ENCODE results near the gene STOML1. TPM values are rescaled to one million over a fixed set of nuclear protein-coding genes. Genes with fewer than 3 reads are reported as not detected.

The STOML1 gene
- total RNA-seq, 1 donor from 2014 or later = 20.3 TPM

DNA sequence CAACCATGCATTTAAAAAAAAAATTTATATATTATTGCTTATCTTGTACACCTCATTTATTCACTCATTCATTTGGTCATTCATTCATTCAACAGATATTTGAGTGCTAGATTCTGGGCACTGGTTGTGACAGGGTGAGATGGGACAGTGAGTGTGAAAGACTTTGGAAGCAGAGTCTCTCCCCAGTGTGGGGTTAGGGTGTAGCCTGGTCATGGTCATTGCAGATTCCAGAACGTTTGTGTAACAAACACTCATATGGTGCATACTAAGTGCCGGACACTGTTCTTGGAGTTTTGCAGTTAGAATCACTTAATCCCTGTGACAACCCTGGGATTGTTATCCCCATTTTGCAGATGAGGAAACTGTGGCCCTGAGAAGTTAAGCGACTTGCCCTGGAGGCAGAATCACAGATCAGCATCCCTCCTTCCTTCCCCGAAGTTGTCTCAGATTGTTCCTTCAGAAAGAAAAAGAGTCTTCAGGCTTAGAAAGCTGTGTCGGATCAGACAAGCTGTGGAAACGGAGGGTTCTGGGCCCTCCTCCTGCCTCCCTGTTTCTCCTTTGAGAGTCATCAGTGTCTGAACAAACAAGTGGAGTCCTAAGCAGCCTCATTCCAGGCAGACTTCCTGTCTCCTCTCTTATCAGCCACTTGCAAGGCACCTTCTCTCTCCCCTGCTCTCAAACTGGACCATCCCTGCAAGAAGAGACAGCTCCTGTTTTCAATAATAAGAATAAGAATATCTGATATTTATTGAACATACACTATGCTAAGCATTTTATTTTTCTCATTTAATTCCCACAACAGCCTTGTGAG lies 59.5 kb downstream of the STOML1 start:
- DNase-seq (ENCODE audit: low spot score) = no peak

DNA sequence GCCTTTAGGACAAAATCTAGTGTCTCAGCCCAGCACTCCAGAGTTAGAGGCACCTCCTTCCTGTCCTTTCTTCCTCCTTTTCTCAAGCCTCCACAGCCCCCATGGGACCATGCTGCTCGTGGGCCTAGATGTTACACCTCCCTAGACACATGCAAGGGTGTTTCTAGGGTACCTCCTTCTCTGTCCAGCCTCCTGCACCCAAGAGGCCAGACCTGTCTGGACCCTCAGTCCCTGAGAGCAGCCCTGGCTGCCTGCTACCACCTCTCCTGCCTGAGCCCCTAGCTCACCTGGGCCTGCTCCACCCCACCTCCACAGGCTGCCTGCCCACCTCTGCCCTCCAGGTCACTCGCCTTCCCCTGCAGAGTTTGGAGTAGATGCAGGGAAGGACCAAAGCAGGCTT lies 60.7 kb downstream of the STOML1 start:
- DNase-seq (ENCODE audit: low spot score) = no peak

- no peak for DNase-seq (ENCODE audit: low spot score)
These were observed 61.3 kb downstream of the STOML1 start for GRCh38 chr15:73930790-73931281.

- peak; percentile 32 for DNase-seq (ENCODE audit: low spot score)
These were observed 61.7 kb downstream of the STOML1 start for GRCh38 chr15:73930371-73930770.

- DNase-seq (ENCODE audit: low spot score) = no peak
These were observed 63.0 kb downstream of the STOML1 start for GRCh38 chr15:73928971-73929627.

Other genes with a start within 250 kb of the STOML1 start
- gene INSYN1, start 238.9 kb downstream of the STOML1 start, total RNA-seq = 13.8 TPM
- not detected for gene TBC1D21, start 118.7 kb downstream of the STOML1 start, total RNA-seq
- gene LOXL1, start 65.8 kb downstream of the STOML1 start, total RNA-seq = 20.2 TPM
- gene PML, start 2.4 kb upstream of the STOML1 start, total RNA-seq = 59.6 TPM
- gene GOLGA6A, start 90.3 kb upstream of the STOML1 start, total RNA-seq = not detected
- 1.8 TPM for gene ISLR2, start 138.3 kb upstream of the STOML1 start, total RNA-seq
- gene ISLR, start 181.4 kb upstream of the STOML1 start, total RNA-seq = 53.0 TPM
- 0.75 TPM for gene STRA6, start 210.5 kb upstream of the STOML1 start, total RNA-seq
- 1.0 TPM for gene CCDC33, start 244.0 kb upstream of the STOML1 start, total RNA-seq